Sciatic nerve (tissue), 1 donor: ENCODE results near the gene ALDH5A1. TPM values are rescaled to one million over a fixed set of nuclear protein-coding genes. Genes with fewer than 3 reads are reported as not detected.

Experiments
- total RNA-seq: library from RNA; stranded (reverse); fragmentation: NEBNext Ultra II Directional; extraction: Animal tissue kit (Norgen Biotek cat#: 25700); gene quantifications from one replicate; pipeline ENCODE4 v1.2.1, GENCODE V29; 2021
- donor health status: DM: no; HTN: no; CAD: no.

Gene ALDH5A1
- total RNA-seq, 1 donor from 2014 or later = 19.3 TPM

Other genes with a start within 250 kb of the ALDH5A1 start
- gene DCDC2, start 136.9 kb upstream of the ALDH5A1 start, total RNA-seq = not detected
- gene MRS2, start 92.0 kb upstream of the ALDH5A1 start, total RNA-seq = 20.5 TPM
- 4.9 TPM for gene GPLD1, start 5.4 kb upstream of the ALDH5A1 start, total RNA-seq
- gene KIAA0319, start 151.2 kb downstream of the ALDH5A1 start, total RNA-seq = 0.40 TPM
- 34.9 TPM for gene TDP2, start 171.9 kb downstream of the ALDH5A1 start, total RNA-seq
- gene ACOT13, start 172.1 kb downstream of the ALDH5A1 start, total RNA-seq = 17.3 TPM
- 89.3 TPM for gene C6orf62, start 224.2 kb downstream of the ALDH5A1 start, total RNA-seq